Amniotic epithelial cell (primary cell): Measurements from ENCODE around the gene TMEM132E.
A peak's percentile ranks its signal among the peaks of the same experiment; 100 is the strongest.

Experiments used
- DNase-seq: peaks from one replicate; pipeline ENCODE4 v3.0.0-alpha.2; 2010; ENCODE audit warnings: low read depth

TMEM132E gene

DNA sequence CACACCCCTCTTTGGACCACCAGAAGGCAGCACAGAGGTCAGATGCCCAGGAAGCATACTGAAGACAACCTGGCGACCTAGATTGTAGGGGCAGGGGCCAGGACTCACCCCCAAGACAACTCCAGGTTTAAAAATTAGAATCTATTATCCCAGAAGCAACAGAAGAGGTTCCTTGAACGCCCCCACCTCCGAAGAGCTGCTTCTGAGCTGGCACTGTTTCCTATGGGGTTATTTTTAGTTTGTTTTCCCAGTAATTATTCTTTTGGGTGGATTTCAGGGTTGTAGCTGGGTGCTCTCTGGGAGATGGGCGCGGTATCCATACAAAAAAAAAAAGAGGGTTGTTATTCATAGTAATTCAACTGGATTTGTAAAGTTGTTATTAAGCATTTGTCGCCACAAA, 10.4 kb upstream of the TMEM132E start:
- DNase-seq = no peak

DNA sequence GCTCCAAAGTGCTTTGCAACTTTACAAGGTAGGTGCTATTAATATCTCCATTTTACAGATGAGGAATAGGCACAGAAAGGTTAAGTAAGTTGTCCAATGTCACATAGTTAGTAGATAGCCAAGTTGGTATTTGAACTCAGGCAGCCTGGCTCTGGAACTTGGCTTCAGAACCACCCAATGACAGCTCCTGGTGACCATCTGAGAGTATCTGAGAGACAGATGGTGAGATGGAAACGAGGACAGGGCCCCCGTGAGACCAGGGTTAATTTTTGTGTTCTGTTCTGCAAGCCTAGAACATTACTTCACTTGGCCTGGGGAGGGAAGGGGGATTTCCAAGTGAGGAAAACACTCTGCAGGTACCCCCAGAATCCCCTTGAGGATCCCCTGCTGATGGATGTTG, 9.8 kb upstream of the TMEM132E start:
- no peak for DNase-seq

DNA sequence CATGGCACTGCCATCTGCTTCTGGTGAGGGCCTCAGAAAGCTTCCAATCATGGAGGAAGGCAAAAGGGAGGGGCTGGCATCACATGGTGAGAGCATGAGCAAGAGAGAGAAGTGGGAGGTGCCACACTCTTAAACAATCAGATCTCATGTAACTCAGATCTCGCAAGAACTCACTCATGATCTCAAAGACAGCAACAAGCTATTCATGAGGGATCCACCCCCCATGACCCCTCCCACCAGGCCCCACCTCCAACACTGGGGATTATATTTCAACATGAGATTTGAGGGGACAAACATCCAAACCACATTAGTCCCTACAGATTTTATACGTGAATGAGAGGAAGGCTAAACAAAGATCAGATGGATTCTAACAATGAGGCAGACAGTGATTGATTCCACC, 8.9 kb upstream of the TMEM132E start:
- no peak for DNase-seq

DNA sequence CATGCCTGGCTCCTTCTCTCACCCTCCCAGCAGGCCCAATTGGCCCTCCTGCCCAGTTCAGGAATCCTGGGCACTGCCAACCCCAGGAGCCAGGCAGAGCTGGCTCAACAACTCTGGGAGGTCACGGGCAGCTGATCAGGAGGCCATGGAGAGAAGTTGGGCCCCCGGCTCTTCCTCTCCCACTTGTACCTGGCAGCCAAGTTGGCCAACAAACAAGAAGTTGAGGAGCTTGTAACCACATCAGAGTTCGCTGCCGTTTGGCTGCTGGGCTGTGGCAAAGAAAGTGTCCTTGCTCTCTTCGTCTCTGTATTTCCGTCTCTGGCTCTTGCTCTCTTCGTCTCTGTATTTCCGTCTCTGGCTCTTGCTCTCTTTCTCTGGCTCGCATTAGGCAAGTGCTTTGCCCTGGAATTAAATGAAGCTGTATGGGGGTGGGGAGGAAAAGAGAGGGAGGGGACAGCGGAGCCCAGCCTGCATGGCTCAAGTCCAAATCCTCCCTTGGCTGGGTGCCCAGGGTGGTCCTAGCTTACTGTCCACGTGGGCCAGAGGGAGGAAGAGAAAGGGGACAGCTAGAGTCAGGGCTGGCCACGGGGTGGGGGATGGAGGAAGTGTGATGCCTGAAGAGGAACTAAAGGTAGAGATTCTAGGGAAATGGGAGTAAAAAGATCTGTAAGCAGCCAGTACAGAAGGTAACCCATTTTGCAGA, 7.8 kb upstream of the TMEM132E start:
- no peak for DNase-seq

DNA sequence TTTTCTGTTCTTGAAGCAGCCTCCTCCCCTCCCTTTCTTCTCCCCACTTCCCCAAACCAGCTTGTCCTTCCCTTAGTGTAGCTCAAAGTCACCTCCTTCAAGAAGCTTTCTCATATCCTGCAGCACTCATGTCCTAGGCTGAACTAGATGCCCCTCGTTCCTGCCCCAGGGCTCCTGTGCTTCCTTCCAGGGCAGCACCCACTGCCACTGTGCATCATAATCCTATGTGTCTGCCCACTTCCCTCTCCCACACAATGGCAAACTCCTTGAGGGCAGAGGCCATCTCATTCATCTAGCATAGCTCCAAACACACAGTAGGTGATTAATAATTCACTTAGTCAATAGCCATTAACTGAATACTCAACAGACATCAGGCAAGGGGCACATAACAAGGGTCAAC, 6.9 kb upstream of the TMEM132E start:
- no peak for DNase-seq

DNA sequence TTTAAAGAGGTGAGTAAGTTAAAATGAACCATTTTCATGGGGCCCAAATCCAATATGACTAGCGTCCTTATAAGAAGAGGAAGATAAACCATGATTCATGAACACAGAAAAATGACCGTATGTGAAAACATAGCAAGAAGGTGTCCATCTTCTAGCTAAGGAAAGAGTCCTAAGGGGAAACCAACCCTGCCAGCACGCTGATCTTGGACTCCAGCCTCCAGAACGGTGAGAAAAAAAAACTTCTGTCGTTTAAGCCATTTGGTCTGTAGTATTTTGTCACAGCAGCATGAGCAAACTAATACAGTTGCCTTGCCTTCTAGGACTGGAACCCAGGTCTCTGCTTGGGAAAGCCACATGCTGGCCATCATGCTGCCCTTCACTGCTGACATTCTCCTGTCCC, 4.2 kb upstream of the TMEM132E start:
- no peak for DNase-seq

DNA sequence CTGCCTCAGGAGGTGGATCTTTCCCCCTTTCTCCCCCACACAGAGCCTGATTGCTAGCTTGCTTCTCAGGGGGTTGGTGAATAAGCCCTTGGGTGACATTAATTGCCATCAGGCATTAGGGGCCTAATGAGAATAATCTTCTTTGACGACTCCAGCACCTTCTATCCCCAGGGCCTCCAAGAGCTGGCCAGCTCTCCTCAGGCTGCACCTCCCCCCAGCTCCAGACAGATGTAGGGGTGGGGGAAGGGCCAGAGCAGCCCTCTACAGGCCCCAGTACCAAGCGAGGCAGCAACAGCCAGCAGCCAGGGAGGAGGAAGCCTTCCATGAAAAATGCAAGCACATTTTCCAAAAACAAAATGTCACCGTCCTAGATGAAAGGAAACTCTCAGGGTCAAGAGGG, 1.4 kb upstream of the TMEM132E start:
- DNase-seq = no peak

DNA sequence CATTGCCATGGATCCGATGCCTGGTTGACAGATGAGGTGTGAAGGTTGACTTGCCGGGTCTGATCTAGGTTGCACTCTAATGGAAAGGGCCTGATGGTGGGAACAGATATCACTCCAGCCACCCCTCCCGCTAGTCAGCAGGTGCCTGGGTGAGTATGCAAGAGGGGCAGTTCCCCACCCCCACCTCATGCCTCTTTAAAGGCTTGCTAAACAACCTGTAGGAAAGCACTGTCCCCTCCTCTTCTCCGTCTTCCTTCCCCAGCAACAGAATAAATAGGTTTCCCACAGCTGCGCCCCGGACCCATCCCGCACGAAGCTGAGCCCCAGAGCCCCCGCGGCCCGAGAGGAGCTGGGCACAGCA, 746 bp upstream of the TMEM132E start:
- DNase-seq = no peak

DNA sequence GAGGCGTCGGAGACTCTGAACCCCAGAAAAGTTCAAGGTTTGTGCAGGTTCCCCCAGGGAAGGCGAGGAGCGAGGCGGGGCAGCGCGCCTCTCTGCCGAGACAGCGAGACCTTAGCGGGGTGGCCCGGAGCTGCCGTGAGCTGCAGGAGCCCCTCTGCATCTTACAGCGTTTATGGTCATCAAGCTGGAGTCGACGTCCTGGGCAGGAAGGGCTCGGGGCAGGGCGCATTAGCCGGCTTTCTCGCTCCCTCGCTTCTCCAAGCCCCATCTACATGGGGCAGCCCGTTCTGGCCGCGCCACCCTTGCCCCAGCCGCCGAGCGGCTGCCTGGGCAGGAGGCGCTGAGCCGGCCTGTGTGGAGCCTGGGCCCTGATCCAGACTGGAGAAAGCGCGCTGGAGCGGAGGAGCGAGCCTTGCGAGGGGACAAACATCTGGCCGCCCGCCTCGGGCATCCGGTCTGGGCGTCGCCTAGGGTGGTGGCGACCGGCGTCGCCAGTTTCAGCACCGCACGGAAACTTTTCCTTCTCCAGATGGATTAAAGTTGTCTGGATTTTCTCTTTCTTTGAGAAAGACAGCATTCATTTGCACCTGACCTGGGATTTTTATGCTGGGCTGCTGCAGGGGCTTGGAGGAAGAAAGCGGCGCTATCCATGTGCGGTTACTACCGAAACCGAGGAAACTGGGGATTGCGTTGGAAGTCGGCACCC, 750 bp downstream of the TMEM132E start:
- DNase-seq = no peak

DNA sequence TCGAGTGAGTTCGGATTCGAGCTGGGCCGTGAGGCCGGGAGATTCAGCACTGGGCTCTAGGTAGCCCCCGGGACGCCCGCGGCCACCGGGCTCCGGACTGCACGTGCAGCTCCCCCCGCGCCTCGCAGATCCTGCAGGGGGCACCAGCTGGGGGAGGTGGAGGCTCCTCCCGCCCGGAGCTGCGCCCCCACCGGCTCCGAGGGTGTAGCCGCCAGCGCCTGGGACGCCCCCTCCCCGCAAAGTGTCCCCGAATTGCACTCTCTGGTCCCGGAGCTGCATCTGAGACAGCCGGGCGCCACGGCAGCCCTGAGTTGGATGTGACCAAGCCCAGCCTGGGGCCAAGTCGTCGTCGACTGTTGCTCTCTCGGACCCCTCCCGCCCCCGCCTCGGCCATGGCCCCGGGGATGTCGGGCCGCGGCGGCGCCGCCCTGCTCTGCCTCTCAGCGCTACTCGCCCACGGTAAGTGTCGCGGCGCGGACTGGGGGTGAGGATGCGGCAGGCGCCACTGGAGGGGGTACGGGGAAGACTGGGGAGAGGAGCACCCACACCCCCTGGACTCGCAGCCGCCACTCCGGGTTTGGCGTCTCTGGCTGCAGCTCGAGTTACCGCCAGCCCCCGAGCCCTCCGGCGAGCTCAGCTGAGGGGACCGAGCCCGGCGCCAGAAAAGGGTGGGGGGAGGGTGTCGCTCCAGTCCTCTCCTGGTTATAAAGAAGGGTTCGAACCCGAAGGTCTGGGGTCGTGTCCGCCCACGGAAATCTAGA, 1.5 kb downstream of the TMEM132E start:
- no peak for DNase-seq

DNA sequence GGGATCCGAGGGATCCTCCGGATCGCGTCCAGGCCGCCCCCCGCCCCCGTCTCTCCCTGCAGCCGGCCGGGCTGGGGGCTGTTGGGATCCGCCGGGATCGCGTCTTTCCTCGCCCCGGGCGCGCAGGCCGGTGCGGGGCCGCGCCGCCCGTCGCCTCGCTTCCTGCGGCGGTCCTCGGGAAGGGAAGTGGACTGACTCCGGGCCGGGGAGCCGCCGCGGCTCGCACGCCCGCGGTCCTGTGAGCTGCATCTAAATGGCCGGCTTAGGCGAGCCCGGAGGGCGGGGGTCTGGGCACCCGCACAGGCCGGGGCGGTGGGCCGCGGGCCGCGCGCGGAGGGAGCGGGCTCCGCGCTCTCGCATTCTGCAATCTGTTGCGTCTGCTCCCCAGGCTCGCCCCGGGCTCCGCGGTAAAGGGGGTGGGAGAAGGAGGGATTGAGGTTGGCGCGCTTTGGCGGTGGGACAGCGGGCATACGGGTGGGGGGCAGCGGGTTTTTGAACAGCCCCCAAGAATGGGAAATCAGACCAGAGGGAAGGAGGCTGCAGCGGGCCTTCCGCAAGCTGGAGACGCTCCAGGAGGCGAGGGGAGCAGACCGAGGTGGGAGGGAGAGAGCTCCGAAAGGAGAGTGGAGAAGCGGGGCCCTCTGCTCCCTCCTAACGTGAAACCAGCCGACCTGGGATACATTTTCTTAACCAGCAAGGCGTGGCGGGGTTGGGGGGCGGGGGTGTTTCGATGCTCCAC, 2.2 kb downstream of the TMEM132E start:
- DNase-seq = no peak

DNA sequence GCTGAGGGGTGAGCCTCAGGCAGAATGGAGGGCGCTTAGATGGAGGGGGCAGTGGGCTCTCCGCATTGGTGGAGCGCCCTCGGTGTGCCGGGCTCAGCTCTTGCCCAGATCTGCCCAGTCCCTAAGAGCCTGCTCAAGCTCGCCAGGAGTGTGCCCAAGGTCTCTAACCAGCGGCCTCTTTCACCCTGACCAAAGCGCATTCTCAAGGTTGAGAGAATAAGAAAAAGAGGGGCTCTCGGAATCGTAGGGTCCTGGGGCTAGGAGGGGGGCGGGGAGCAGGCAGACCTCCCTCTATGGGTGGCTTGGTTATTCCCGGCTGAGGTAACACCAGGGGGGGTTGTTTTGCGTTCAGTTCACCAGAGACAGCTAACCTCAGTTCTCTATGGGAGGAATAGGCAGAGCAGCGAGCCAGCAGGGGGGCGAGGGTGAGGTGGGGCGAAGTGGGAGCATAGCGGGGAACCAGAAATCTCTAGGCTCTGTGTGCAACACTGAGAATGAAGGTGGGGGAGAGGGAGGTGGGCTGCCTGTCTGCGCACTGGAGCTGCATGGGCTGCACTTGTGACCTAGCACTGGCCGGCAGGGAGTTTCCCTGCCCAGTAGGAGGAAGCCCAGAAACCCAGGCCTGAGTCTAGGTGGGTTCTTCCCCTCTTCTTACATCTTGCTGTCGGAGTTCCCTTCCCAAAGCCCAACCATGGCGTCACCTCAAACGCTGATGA, 3.0 kb downstream of the TMEM132E start:
- no peak for DNase-seq

DNA sequence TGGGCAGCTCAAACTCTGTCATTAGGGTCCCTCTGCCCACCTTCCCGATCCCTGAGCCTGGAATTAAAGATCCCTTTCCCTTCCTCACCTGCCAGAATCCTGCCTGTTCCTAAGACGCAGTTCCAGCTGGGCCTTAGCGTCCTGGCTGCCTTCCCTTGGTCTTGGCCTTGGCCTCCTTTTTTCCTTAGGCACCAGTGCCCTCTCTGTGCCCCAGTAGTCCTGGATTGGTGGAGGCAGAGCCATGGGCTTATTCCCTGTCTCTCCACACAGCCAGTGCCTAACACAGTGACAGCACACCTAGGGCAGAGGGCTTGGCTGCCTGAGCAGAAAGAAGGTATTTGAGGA, 3.5 kb downstream of the TMEM132E start:
- no peak for DNase-seq

DNA sequence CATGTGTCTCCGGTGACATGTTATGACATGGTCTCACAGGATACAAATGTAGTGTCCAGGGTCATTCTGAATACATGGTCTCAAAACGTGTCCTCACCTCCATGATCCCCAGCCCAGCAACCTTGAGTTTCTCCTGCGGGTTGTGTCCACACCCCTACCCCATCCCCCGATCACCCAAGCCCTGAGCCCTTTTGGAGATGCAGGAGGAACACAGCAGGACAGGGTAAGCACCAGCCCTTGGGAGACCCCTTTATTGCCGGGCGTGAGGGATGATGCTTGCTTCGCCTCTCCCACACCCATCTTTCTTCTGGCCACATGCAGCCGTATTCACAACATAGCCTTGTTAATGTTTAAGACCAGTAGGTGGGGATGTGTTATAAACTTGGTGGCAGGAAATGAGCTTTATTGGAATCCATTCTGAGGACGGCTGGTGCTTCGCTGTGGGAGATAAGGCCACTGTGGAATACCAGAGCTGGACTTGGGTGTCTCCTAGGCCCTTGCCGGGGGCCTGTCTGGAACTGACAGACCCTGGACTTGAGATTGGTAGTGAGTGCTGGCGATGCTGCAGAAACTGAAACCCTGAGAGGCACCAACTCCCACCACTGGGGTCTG, 5.5 kb downstream of the TMEM132E start:
- DNase-seq = peak; percentile 2

DNA sequence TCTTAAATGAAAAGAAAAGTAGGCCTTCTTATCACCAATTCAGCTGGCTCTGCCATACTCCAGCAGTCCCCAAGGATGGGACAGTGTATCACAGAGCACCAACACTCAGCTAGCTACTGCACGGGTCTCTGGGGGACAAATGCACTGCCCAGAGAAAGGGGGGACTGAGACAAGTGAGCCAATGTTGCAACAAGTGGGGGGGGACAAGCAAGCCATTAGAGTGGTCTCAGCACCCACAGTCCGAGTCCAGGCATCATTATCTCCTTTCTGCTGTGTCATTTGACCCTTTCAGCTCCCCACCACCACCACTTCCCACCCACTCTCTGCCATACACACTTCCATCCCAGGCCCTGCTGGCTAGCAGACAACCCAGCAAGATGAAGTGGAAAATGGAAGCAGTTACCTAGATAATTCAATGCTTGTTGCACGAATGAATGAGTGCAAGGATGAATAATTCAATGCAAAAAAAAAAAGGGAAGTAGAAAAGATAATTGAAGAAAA, 7.0 kb downstream of the TMEM132E start:
- no peak for DNase-seq

DNA sequence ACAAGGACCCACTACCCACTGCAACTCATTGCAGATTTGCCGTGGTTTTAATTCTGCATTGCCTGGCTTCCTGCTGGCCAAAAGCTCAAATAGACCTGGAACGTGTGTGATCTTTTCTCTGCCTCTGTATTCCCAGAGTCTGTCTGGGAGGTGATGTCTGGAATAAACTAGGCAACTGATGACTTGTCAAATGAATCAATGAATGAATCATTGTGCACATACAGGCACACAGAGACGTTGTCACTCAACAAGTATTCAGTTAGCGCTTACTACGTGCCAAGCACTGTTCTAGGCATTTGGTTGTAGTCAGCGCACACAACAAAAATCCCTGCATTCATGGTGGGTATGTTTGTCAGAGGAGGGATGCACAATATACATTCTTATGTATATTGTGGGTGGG, 8.9 kb downstream of the TMEM132E start:
- no peak for DNase-seq

DNA sequence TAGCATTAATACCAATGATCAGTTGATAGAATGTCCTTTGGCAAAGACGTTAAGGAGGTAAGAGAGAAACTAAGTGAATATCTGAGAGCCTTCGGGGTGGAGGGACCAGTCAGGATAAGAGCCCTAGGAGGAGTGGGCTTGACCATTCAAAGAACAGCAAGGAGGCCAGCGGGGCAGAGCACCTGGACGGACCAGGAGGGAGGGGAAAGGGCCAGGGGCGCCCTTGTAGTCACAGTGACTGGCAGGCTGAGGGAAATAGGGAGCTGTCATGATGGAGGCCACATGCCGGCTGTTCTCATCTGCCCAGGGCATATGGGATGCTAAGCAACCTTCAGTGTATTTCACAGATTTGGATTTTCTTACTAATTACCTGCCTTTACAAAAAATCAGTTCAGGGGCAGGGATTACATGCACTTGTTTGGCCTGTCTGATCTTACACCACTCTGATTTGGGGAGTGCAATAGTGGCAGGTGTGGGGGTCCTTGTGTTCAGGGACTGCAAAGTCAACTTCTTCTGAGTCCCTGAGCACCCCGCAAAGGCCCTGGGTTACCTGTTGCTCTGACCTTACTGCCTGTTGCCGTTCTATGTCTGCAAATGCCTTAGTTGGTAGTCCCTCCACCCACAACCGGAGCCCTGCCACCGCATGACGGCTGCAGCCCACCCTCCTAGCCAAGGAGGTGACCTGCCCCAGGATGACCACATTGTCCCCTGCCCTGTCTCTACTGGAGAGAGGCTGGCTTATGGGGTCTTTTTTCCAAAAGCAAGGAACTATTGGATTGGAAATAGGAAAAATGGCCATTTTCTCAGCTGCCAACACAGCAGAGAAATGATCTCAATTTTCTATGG, 10.0 kb downstream of the TMEM132E start:
- DNase-seq = no peak

DNA sequence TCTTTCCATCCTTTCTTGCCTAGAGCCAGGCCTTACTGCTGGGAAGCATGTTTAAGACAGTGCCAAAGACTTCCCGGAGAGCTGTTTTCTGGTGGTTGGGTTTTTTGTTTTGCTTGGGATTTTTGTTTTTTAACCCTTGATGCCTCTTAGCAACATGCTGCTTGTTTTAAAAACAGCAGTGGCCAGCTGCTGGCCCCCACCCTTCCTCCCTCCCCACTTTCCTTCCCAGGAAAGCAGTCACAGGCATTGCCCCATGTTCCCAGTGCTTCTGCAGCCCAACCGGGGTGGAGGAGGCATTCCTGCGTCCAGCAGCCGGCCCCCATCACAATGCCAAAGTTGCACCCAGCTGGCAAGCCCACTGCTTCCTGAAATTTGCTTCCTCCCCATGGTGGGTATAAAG, 12.6 kb downstream of the TMEM132E start:
- no peak for DNase-seq

DNA sequence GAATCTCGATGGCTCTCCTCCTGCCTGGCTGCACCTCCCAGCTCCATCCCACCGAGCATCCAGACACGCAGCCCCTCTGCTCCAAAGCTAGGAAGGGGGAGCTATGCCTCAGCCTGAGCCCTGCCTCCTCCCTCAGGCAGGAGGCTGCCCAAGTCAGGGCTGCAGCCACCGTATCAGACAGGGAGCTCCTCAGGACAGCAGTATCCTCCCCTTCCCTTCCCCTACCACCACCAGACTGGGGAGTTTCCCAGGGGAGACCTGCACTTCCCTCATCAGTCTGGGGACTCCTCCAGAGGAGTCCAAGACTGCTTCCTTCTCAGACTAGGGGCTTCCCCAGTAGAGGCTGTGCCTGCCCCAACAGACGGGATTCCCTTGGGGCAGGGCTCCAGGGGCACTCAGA, 17.5 kb downstream of the TMEM132E start:
- DNase-seq = no peak

DNA sequence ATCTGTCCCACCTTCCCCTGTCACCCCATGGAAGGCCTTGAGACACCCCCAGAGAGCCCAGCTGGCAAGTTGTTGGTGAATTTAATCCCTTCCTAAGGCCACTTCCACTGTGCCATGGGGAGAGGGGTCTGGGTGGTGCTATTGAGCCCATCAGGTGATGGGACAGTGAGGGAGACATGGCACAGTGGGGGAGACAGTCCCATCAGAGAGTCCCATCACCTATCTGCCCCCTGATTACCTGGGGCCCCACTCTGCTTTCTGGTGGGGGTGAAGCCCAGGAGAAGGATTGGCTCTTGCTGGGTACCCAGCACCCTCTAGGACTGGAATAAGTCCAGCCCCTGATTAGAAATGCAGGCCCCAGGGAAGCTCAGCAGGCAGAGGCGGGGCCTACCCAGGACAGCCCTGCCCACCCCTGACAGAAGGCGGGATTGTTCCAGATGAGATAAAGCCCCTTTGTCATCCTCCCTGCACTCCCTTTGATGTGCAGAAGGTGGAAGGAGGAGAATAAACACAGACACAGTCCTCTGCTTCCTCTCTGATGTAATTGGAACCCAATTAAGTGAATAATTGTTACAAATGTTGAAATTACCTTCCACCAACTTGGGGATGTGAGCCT, 18.9 kb downstream of the TMEM132E start:
- DNase-seq = no peak
